Adrenal gland (tissue), 12 donors: ENCODE data around the gene CEACAM5. TPM values are rescaled to one million over a fixed set of nuclear protein-coding genes. Genes with fewer than 3 reads are reported as not detected.

ENCODE experiments used
- DNase-seq, 7 donors: peaks; one replicate each; pipeline ENCODE4 v3.0.0-alpha.2; 2019 to 2020
- H3K27ac ChIP-seq, 5 donors: fragments of 200-600 bp; sonication (generic) in 4 of 5; 1 replicate in 3 of 5; 2 replicates in 2 of 5; pipeline versions ENCODE4 v1.5.1 to v1.8.0; 2016 to 2020; ENCODE audit warnings: mild to moderate bottlenecking in 1 of 5
- H3K27me3 ChIP-seq: fragments of 200-600 bp; 2 replicates; pipeline ENCODE4 v1.8.0; 2021
- H3K36me3 ChIP-seq, 2 donors: fragments of 200-600 bp; replicated peaks in 1 of 2; 1 replicate in 1 of 2; 2 replicates in 1 of 2; pipeline versions ENCODE4 v1.5.1 to v1.8.0; 2018 to 2022
- H3K4me1 ChIP-seq, 2 donors: fragments of 200-600 bp; replicated peaks in 1 of 2; 1 replicate in 1 of 2; 2 replicates in 1 of 2; pipeline versions ENCODE4 v1.5.1 to v1.8.0; 2018 to 2021
- H3K4me3 ChIP-seq, 4 donors: fragments of 200-600 bp; sonication (generic) in 3 of 4; one replicate each; pipeline ENCODE4 v1.5.1; 2016 to 2018
- H3K9me3 ChIP-seq, 3 donors: fragments of 200-600 bp; sonication (generic) in 1 of 3; replicated peaks in 1 of 3; 1 replicate in 2 of 3; 2 replicates in 1 of 3; pipeline versions ENCODE4 v1.5.1 to v1.8.0; 2016 to 2021
- CTCF ChIP-seq, 6 experiments: fragments of 450-650 bp in 4 of 6; fragments of 200-600 bp in 2 of 6; sonication (generic) in 1 of 6; IDR thresholded peaks; 1 replicate in 5 of 6; 2 replicates in 1 of 6; pipeline versions ENCODE4 v1.5.1 to v1.8.0; 2016 to 2021; ENCODE audit warnings: antibody characterized with exemption in 6 of 6, mild to moderate bottlenecking in 2 of 6, moderate library complexity in 1 of 6
- POLR2A ChIP-seq, 2 donors: fragments of 450-650 bp; IDR thresholded peaks; one replicate each; pipeline ENCODE4 v1.6.1; 2017; ENCODE audit warnings: antibody characterized with exemption in 2 of 2, mild to moderate bottlenecking in 2 of 2, moderate library complexity in 1 of 2
- WGBS, 4 donors: extraction: QIAGEN DNeasy Blood & Tissue Kit in 2 of 4; methylation state at CpG; one replicate each; pipeline versions ENCODE4 v1.1.5 to v1.1.7; 2013 to 2017; 5-methylcytosine and 5-hydroxymethylcytosine counted together
- intact Hi-C, 2 donors: fragments of 100-400 bp; cut with DNase I; formaldehyde crosslinking; loops; one replicate each; pipeline versions ENCODE4 v1.14.1 to v1.15.0; 2022 to 2023
- polyA plus RNA-seq, 3 donors: library from polyadenylated mRNA; stranded (reverse); fragments of 200-250 nt in 2 of 3; fragments of 350-450 nt in 1 of 3; fragmentation: Illumina TruSeq in 1 of 3; extraction: RNeasy Lipid Tissue Mini Kit (QIAGEN cat#74804) in 1 of 3; gene quantifications; one replicate each; pipeline ENCODE4 v1.2.3, GENCODE V29; 2013 to 2014
- total RNA-seq, 9 donors: library from RNA; depleted of rRNA in 4 of 9; stranded (reverse); fragments of >200 nt in 4 of 9; fragments of 120-200 nt in 1 of 9; fragmentation: NEBNext Ultra II Directional in 1 of 9; extraction: Animal tissue kit (Norgen Biotek cat#: 25700) in 1 of 9; gene quantifications; one replicate each; pipeline versions ENCODE4 v1.1.0 to v1.2.4, GENCODE V29; 2013 to 2023
- donor health status: healthy with polysubstance abuse.
- donor health status: Bipolar disorder and iron deficiency.
- donor health status: DM: yes; HTN: yes; CAD: no.
- donor health status: DM: no; HTN: no; CAD: no.
- donor health status: DM: no; HTN: no; CAD: no.
- donor health status: DM: yes; HTN: yes; CAD: no.

The CEACAM5 gene
- total and polyA plus RNA-seq, 12 donors: 0.06 to 0.72 (median 0.34) TPM; not detected in 6

DNA sequence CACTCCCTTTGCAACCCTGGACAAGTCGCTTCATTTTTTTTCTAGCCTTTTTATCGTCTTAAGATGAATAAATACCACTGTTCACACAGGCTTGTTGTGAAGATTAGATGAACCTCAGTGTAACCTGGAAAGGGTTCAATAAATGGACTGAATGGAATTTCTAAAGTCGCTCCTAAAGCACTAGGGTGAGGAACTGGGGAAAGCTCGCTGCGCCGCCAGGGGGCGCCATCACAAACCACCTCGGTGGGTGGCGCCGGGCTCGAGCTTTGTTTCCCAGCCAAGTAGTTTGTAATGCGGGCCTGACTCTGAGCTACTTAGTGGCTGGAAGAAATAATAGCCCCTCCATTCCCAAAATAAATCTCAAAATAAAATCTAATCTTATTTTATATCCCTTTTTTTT is 44.7 kb downstream of the CEACAM5 start:
- TF ChIP-seq CTCF (IDR thresholded peaks at IDR 0.05) (peak in 5 of 6 experiments; percentile 29 to 55 (median 41)), POLR2A (IDR thresholded peaks at IDR 0.05) (no peak)
- peak in 5 of 7 donors; percentile 20 to 54 (median 46) for DNase-seq
- intact Hi-C loops: no loop called here
- H3K4me3 ChIP-seq: no peak overlapping the region
- H3K36me3 ChIP-seq: no peaks in the 10 kb centered on the region
- 4 to 9% (median 8%) methylated on average over 12 of the region's 12 CpGs for WGBS, 4 donors
- H3K27ac ChIP-seq: no peak overlapping the region
- no peaks in the 10 kb centered on the region for H3K4me1 ChIP-seq
- no peaks in the 10 kb centered on the region for H3K27me3 ChIP-seq
- H3K9me3 ChIP-seq: no peaks in the 10 kb centered on the region

GRCh38 chr19:41753936-41754529 is 45.6 kb downstream of the CEACAM5 start:
- no peaks in the 10 kb centered on the region for H3K36me3 ChIP-seq
- 8 to 13% (median 11%) methylated on average over 4 of the region's 4 CpGs for WGBS, 4 donors
- TF ChIP-seq POLR2A (IDR thresholded peaks at IDR 0.05) (no peak), CTCF (IDR thresholded peaks at IDR 0.05) (peak; percentile 38 to 61 (median 45))
- no peaks in the 10 kb centered on the region for H3K4me1 ChIP-seq
- H3K27ac ChIP-seq: no peak overlapping the region
- no peaks in the 10 kb centered on the region for H3K27me3 ChIP-seq
- DNase-seq: peak; percentile 22 to 62 (median 42)
- H3K4me3 ChIP-seq: no peak overlapping the region
- intact Hi-C loops: no loop called here
- no peaks in the 10 kb centered on the region for H3K9me3 ChIP-seq

DNA sequence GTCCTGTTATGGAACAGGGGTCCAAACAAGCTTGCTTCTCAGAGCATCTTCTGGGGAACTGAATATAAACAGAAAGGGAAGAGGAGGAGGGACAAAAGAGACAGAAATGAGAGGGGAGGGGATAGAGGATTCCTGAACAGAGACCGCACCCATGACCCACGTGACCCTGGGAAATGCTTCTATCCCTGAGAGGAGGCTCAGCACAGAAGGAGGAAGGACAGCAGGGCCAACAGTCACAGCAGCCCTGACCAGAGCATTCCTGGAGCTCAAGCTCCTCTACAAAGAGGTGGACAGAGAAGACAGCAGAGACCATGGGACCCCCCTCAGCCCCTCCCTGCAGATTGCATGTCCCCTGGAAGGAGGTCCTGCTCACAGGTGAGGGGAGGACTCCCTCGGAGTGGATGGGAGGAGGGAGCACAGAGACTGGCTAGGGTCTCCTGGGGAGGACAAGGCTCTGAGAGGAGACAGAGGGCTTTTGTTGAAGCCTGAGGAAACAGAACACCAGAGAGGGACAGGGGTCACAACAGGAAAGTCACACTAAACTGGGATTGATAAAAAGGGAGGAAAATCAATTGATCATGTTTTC is 47.0 kb downstream of the CEACAM5 start, which contains the start of gene CEACAM6:
Gene CEACAM6 (plus strand): TSS at position 203 of the 586 bp plus-strand sequence. CDS start 109 bp downstream, at position 312.
- WGBS, 4 donors: 34 to 47% (median 39%) methylated on average over 3 of the region's 3 CpGs
- TF ChIP-seq CTCF (IDR thresholded peaks at IDR 0.05): no peak
- no peak for TF ChIP-seq POLR2A (IDR thresholded peaks at IDR 0.05)
- no peak within 1 kb of the TSS for H3K4me3 ChIP-seq
- H3K4me1 ChIP-seq: no peaks in the 10 kb centered on the region
- no peak for DNase-seq
- no peaks in the 10 kb centered on the region for H3K9me3 ChIP-seq
- no peaks in the 10 kb centered on the region for H3K36me3 ChIP-seq
- intact Hi-C loops: no loop called here
- no peaks in the 10 kb centered on the region for H3K27me3 ChIP-seq
- no peak within 1 kb of the TSS for H3K27ac ChIP-seq

DNA sequence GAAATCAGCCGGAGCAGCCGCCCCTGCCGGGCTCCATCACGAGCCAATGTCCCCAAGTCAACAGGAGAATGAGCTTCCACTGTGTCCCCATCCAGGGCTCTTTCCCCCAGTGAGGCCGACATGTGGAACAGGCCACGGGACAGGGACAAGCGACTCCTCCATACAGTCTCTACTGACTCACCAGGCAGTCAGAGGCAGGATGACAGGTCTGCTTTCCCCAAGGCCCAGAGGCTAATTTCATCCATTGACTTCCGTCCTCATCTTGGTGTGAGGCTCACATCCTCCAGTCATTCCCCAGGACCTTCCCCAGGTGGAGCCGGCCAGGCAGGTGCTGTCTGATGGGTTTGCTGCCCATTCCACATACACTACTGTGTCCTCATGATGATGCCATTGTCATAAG is 50.4 kb downstream of the CEACAM5 start:
- no peaks in the 10 kb centered on the region for H3K27me3 ChIP-seq
- intact Hi-C loops: no loop called here
- H3K4me1 ChIP-seq: no peaks in the 10 kb centered on the region
- H3K9me3 ChIP-seq: no peaks in the 10 kb centered on the region
- no peak overlapping the region for H3K4me3 ChIP-seq
- no peak for DNase-seq
- H3K27ac ChIP-seq: no peak overlapping the region
- no peaks in the 10 kb centered on the region for H3K36me3 ChIP-seq
- WGBS, 4 donors: 80 to 89% (median 85%) methylated on average over 6 to 9 of the region's 9 CpGs
- no peak for TF ChIP-seq CTCF (IDR thresholded peaks at IDR 0.05)
